ENCODE measurements around the gene TRPV3. TPM values are rescaled to one million over a fixed set of nuclear protein-coding genes. Genes with fewer than 3 reads are reported as not detected.
"Not testable (repeated sequence)": the region's sequence is repeated elsewhere in the genome, so short reads cannot be mapped to it uniquely, and the experiment has no call there.

TRPV3 gene
- total RNA-seq, 1 experiment from 2014 or later, result 1.4 TPM

- no peaks in the 10 kb centered on the region for H4K20me1 ChIP-seq (ENCODE audit: insufficient read depth)
- H3K36me3 ChIP-seq (ENCODE audit: control insufficient read depth in 1 of 2, insufficient read depth in 2 of 2, low read length in 2 of 2), result no peaks in the 10 kb centered on the region
- intact Hi-C loops (cut with micrococcal nuclease), result no loop called here
- DNase-seq (ENCODE audit: low read depth, low spot score) (no peak), ATAC-seq (no peak)
- no peak for TF ChIP-seq CTCF (IDR thresholded peaks at IDR 0.05 in 2 of 3, conservative IDR thresholded peaks at IDR 0.05 in 1 of 3; ENCODE audit: borderline replicate concordance in 1 of 3, insufficient read depth in 1 of 3, low read depth in 2 of 3, low read length in 2 of 3)
- no peak for TF ChIP-seq RAD21 (IDR thresholded peaks at IDR 0.05; ENCODE audit: low read depth)
- no peak for TF ChIP-seq POLR2A (IDR thresholded peaks at IDR 0.05; ENCODE audit: borderline replicate concordance, extremely low read depth, insufficient read depth, insufficient read length)
- no peak for TF ChIP-seq TCF7L2 (IDR thresholded peaks at IDR 0.05; ENCODE audit: borderline replicate concordance, extremely low read depth, insufficient read depth, insufficient read length)
- TF ChIP-seq EZH2 (IDR thresholded peaks at IDR 0.05), result no peak
- TF ChIP-seq SRF (IDR thresholded peaks at IDR 0.05; ENCODE audit: low read depth), result no peak
- TF ChIP-seq YY1 (IDR thresholded peaks at IDR 0.05; ENCODE audit: extremely low read depth, insufficient replicate concordance, low read depth, low read length), result no peak
- no peak for TF ChIP-seq EGR1 (IDR thresholded peaks at IDR 0.05; ENCODE audit: low read depth)
- H3K4me3 ChIP-seq (replicated peaks in 1 of 2; ENCODE audit: low read depth in 1 of 2, low read length in 2 of 2), result no peak overlapping the region
- no peaks in the 10 kb centered on the region for H3K27me3 ChIP-seq (ENCODE audit: insufficient read depth, low read length)
- no peak overlapping the region for H3K9ac ChIP-seq (ENCODE audit: low read length)
- POLR2A ChIA-PET, result no interaction called here
- RAD21 ChIA-PET (ENCODE audit: low non-redundant PET in 1 of 2, low total read pairs in 2 of 2, uncharacterized antibody in 2 of 2, unreplicated experiment in 2 of 2), result no interaction called here
- H3K27ac ChIP-seq (ENCODE audit: low read depth, low read length), result no peak overlapping the region
- no peaks in the 10 kb centered on the region for H3K9me2 ChIP-seq (ENCODE audit: insufficient read depth)
- H3K4me1 ChIP-seq (ENCODE audit: control insufficient read depth in 1 of 2, insufficient read depth in 2 of 2, low read length in 2 of 2), result no peaks in the 10 kb centered on the region
- no TSS peak for BruUV-seq (replicated peaks)
- H3K4me2 ChIP-seq (ENCODE audit: low read length), result no peak overlapping the region
- no peak overlapping the region for H2AFZ ChIP-seq (ENCODE audit: low read depth, low read length, poor library complexity, severe bottlenecking)
- no peaks in the 10 kb centered on the region for H3K79me2 ChIP-seq (ENCODE audit: insufficient read depth, low read length)
- no peaks in the 10 kb centered on the region for H3K9me3 ChIP-seq (ENCODE audit: control insufficient read depth in 1 of 2, insufficient read depth in 1 of 2, low read depth in 1 of 2, low read length in 2 of 2)
- CTCF ChIA-PET, result no interaction called here
These were observed 88.1 kb downstream of the TRPV3 start for GRCh38 chr17:3469529-3469928.

- CTCF ChIA-PET; H3K4me2 ChIP-seq (ENCODE audit: low read length): not testable (repeated sequence)
These were observed 91.3 kb downstream of the TRPV3 start for GRCh38 chr17:3466355-3466754.

More at GRCh38 chr17:3466355-3466754, 91.3 kb downstream of the TRPV3 start:
- H3K9ac ChIP-seq (ENCODE audit: low read length); H4K20me1 ChIP-seq (ENCODE audit: insufficient read depth); BruUV-seq (replicated peaks); intact Hi-C loops (cut with micrococcal nuclease); ATAC-seq; H3K9me2 ChIP-seq (ENCODE audit: insufficient read depth); H3K9me3 ChIP-seq (ENCODE audit: control insufficient read depth in 1 of 2, insufficient read depth in 1 of 2, low read depth in 1 of 2, low read length in 2 of 2); H3K36me3 ChIP-seq (ENCODE audit: control insufficient read depth in 1 of 2, insufficient read depth in 2 of 2, low read length in 2 of 2); H3K27ac ChIP-seq (ENCODE audit: low read depth, low read length); DNase-seq (ENCODE audit: low read depth, low spot score); H3K79me2 ChIP-seq (ENCODE audit: insufficient read depth, low read length); H3K4me3 ChIP-seq (replicated peaks in 1 of 2; ENCODE audit: low read depth in 1 of 2, low read length in 2 of 2); RAD21 ChIA-PET (ENCODE audit: low non-redundant PET in 1 of 2, low total read pairs in 2 of 2, uncharacterized antibody in 2 of 2, unreplicated experiment in 2 of 2); POLR2A ChIA-PET; H2AFZ ChIP-seq (ENCODE audit: low read depth, low read length, poor library complexity, severe bottlenecking); H3K27me3 ChIP-seq (ENCODE audit: insufficient read depth, low read length); H3K4me1 ChIP-seq (ENCODE audit: control insufficient read depth in 1 of 2, insufficient read depth in 2 of 2, low read length in 2 of 2): not testable (repeated sequence)

Other genes starting within 250 kb of the TRPV3 start
- not detected for gene OR3A2, start 171.5 kb downstream of the TRPV3 start, total RNA-seq (2021; ENCODE audit: unreplicated experiment)
- not detected for gene OR1E1, start 159.4 kb downstream of the TRPV3 start, total RNA-seq (2021; ENCODE audit: unreplicated experiment)
- gene OR3A3, start 146.4 kb downstream of the TRPV3 start, total RNA-seq (2021; ENCODE audit: unreplicated experiment), result not detected
- gene OR1E2, start 124.0 kb downstream of the TRPV3 start, total RNA-seq (2021; ENCODE audit: unreplicated experiment), result not detected
- not detected for gene SPATA22, start 86.0 kb downstream of the TRPV3 start, total RNA-seq (2021; ENCODE audit: unreplicated experiment)
- not detected for gene ASPA, start 81.8 kb downstream of the TRPV3 start, total RNA-seq (2021; ENCODE audit: unreplicated experiment)
- 5.5 TPM for gene TRPV1, start 51.6 kb upstream of the TRPV3 start, total RNA-seq (2021; ENCODE audit: unreplicated experiment)
- gene SHPK, start 78.4 kb upstream of the TRPV3 start, total RNA-seq (2021; ENCODE audit: unreplicated experiment), result 19.6 TPM
- gene CTNS, start 78.9 kb upstream of the TRPV3 start, total RNA-seq (2021; ENCODE audit: unreplicated experiment), result 7.9 TPM
- gene TAX1BP3, start 110.8 kb upstream of the TRPV3 start, total RNA-seq (2021; ENCODE audit: unreplicated experiment), result 50.0 TPM
- 62.4 TPM for gene EMC6, start 111.0 kb upstream of the TRPV3 start, total RNA-seq (2021; ENCODE audit: unreplicated experiment)
- 9.0 TPM for gene P2RX5, start 138.3 kb upstream of the TRPV3 start, total RNA-seq (2021; ENCODE audit: unreplicated experiment)
- gene HASPIN, start 166.1 kb upstream of the TRPV3 start, total RNA-seq (2021; ENCODE audit: unreplicated experiment), result 19.6 TPM
- gene ITGAE, start 243.4 kb upstream of the TRPV3 start, total RNA-seq (2021; ENCODE audit: unreplicated experiment), result 19.9 TPM

Measured in HCT116 (cell line).